ENCODE data around the gene PCK1. TPM values are rescaled to one million over a fixed set of nuclear protein-coding genes. Genes with fewer than 3 reads are reported as not detected.
A peak's percentile ranks its signal among the peaks of the same experiment; 100 is the strongest.

PCK1 gene
- total and polyA plus RNA-seq, 2 of the 13 experiments (the other 11 are each of a cell fraction or from before 2014, with no cell fraction given) = 6.5 to 12.6 TPM

DNA sequence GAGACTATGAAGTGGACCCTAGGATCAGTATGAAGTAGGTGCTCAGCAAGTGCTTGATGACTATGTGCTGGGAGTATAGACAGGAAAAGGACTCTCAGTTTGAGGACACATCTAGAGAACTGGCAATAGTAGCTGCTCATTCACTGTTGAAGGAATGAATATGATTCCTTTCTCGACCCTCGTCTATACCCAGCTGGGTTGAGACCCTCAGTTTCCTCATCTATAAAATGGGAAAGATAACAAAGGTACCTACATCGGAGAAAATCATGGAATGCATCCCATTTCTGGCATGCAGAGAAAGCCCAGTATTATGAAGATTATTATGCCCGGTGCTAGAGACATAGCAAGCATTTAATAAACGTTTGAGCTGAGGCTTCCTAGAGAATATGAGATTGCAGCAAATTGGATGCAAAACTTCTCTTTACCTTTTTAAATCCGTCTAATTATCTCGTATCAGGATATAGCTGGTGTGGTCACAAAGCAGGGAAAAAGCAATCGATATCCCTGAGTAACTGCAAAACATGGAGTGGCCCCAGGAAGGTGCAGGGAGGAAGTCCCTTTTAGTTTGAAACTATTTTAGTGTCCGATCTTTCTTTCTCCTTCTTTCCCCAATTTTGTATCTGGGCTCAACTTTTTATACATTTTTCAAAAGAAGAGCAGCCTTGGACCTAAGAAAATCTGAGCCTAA lies 2.8 kb upstream of the PCK1 start (continued):
- TF ChIP-seq, protein P1, sequence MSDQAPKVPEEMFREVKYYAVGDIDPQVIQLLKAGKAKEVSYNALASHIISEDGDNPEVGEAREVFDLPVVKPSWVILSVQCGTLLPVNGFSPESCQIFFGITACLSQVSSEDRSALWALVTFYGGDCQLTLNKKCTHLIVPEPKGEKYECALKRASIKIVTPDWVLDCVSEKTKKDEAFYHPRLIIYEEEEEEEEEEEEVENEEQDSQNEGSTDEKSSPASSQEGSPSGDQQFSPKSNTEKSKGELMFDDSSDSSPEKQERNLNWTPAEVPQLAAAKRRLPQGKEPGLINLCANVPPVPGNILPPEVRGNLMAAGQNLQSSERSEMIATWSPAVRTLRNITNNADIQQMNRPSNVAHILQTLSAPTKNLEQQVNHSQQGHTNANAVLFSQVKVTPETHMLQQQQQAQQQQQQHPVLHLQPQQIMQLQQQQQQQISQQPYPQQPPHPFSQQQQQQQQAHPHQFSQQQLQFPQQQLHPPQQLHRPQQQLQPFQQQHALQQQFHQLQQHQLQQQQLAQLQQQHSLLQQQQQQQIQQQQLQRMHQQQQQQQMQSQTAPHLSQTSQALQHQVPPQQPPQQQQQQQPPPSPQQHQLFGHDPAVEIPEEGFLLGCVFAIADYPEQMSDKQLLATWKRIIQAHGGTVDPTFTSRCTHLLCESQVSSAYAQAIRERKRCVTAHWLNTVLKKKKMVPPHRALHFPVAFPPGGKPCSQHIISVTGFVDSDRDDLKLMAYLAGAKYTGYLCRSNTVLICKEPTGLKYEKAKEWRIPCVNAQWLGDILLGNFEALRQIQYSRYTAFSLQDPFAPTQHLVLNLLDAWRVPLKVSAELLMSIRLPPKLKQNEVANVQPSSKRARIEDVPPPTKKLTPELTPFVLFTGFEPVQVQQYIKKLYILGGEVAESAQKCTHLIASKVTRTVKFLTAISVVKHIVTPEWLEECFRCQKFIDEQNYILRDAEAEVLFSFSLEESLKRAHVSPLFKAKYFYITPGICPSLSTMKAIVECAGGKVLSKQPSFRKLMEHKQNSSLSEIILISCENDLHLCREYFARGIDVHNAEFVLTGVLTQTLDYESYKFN (CRISPR knock-in tag; conservative IDR thresholded peaks at IDR 0.05) = peak; percentile 59; the same call in 1 of the 2 replicates
- TF ChIP-seq ZMYM4 (CRISPR knock-in tag; IDR thresholded peaks at IDR 0.05) (0 out of 2 replicates have a peak, but pooled peaks have one; percentile 15), MAFF (IDR thresholded peaks at IDR 0.05; ENCODE audit: low read depth, low read length) (no peak), HNRNPUL1 (IDR thresholded peaks at IDR 0.05; ENCODE audit: low read depth, low read length) (no peak), RFX5 (IDR thresholded peaks at IDR 0.05; ENCODE audit: low read depth, low read length) (no peak), DMAP1 (CRISPR knock-in tag; IDR thresholded peaks at IDR 0.05) (no peak), MATR3 (CRISPR knock-in tag; IDR thresholded peaks at IDR 0.05) (no peak)
- TF ChIP-seq, protein P2, sequence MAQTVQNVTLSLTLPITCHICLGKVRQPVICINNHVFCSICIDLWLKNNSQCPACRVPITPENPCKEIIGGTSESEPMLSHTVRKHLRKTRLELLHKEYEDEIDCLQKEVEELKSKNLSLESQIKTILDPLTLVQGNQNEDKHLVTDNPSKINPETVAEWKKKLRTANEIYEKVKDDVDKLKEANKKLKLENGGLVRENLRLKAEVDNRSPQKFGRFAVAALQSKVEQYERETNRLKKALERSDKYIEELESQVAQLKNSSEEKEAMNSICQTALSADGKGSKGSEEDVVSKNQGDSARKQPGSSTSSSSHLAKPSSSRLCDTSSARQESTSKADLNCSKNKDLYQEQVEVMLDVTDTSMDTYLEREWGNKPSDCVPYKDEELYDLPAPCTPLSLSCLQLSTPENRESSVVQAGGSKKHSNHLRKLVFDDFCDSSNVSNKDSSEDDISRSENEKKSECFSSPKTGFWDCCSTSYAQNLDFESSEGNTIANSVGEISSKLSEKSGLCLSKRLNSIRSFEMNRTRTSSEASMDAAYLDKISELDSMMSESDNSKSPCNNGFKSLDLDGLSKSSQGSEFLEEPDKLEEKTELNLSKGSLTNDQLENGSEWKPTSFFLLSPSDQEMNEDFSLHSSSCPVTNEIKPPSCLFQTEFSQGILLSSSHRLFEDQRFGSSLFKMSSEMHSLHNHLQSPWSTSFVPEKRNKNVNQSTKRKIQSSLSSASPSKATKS (CRISPR knock-in tag; IDR thresholded peaks at IDR 0.05) = no peak
- TF ChIP-seq, protein P3, sequence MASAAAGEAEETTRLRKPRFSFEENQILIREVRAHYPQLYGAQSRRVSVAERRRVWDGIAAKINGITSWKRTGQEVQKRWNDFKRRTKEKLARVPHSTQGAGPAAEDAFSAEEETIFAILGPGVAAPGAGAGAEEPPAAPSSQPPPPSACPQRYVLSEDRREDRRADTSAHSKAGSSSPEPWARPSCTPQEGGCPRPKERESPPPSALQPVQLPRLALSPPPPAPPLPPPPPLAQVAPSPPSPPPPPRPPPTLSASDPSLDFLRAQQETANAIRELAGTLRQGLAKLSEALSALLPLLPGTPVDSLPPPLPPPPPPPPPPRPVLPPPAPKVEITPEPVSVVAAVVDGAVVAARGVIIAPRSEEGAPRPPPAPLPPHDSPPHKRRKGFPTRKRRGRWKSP (CRISPR knock-in tag; IDR thresholded peaks at IDR 0.05) = no peak
